Upper lobe of left lung (tissue), 4 donors: ENCODE data around the gene DLX5.

Experiments used
- CTCF ChIP-seq, 6 experiments: fragments of 450-650 bp in 4 of 6; fragments of 200-600 bp in 2 of 6; sonication (generic) in 2 of 6; IDR thresholded peaks; one replicate each; pipeline ENCODE4 v1.5.1; 2016 to 2019; ENCODE audit warnings: antibody characterized with exemption in 6 of 6
- EP300 ChIP-seq, 4 donors: sonication (generic); formaldehyde crosslinking; IDR thresholded peaks; one replicate each; pipeline ENCODE4 v1.5.1; 2017; ENCODE audit warnings: antibody characterized with exemption in 4 of 4, control low read depth in 2 of 4

GRCh38 chr7:96997512-96998032 lies 27.1 kb downstream of the DLX5 start:
- TF ChIP-seq CTCF (IDR thresholded peaks at IDR 0.05) (no peak), EP300 (IDR thresholded peaks at IDR 0.05) (no peak)
